Measurements from ENCODE around the gene CCNL1.

The CCNL1 gene

GRCh38 chr3:157123621-157124020 is 36.3 kb downstream of the CCNL1 start:
- no peak for DNase-seq (ENCODE audit: low read depth in 2 of 2)

- DNase-seq (ENCODE audit: low read depth in 2 of 2) = no peak
Observed at GRCh38 chr3:157122832-157123427, 37.0 kb downstream of the CCNL1 start.

DNA sequence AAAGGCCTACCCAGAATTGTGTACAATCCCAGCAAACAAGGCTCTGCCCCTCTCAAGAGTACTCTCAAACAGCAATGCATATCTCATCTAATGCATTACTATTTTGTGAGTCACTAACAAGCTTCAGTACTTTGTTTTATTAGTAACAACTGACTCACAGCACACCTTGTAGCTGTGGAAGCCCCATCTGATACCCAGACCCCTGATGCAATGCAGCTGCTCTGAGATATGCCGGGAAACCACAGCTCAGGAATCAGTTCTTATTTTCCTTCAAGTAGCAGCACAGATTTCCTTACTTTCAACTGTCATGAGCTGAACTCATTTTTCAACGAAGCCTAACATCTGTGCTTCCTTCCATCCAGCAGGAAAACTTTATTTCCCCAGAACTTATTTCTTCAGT is 37.8 kb downstream of the CCNL1 start:
- no peak for DNase-seq (ENCODE audit: low read depth in 2 of 2)

GRCh38 chr3:157121522-157121921 is 38.4 kb downstream of the CCNL1 start:
- DNase-seq (ENCODE audit: low read depth in 2 of 2) = no peak

DNA sequence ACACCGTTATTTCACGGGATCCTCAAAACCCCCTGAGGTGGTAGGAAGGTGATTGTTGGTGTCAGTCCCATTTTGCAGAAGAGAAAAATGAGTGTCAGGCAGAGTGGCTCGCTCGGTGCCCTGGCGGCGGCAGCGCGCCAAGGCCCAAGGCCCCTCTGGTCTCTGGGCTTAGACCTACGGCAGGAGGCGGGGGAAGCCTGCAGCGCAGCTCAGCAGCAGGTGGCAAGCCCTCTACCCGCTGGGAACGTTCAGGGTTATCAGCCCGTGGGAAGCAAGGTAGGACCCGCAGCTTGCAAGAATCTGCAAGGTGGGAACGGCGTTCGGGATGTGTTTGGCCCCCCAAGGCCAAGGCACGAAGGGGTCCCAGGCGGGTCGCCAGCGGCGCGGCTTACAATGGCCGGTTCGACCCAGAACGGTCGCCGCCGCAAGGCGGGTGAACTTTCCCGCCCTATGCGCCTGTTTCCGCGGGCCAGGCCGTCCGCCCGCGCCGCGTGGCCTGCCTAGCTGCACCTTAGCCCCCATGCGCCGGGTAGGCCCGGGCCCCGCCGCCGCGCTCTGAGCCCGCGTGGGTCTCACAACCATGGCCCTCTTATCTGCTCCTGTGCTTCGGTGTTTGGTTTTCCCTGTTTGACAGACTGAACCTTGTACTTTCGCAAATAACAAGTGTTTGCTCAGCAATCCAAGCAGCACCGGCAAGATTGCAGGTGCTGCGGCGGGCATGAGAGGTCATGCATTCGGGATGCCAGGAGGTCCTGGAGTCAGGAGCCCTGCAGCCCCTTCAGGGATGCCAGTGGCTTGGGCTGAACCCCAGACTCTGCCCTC is 39.7 kb downstream of the CCNL1 start:
- DNase-seq (ENCODE audit: low read depth in 2 of 2) = no peak

GRCh38 chr3:157119369-157119951 is 40.5 kb downstream of the CCNL1 start:
- no peak for DNase-seq (ENCODE audit: low read depth in 2 of 2)

- no peak for DNase-seq (ENCODE audit: low read depth in 2 of 2)
Observed at GRCh38 chr3:157117875-157118654, 41.9 kb downstream of the CCNL1 start.

- DNase-seq (ENCODE audit: low read depth in 2 of 2) = no peak
Observed at GRCh38 chr3:157117206-157117605, 42.7 kb downstream of the CCNL1 start.

GRCh38 chr3:157116017-157116416 is 43.9 kb downstream of the CCNL1 start:
- no peak for DNase-seq (ENCODE audit: low read depth in 2 of 2)

GRCh38 chr3:157115069-157116006 is 44.6 kb downstream of the CCNL1 start:
- DNase-seq (ENCODE audit: low read depth in 2 of 2) = no peak

- no peak for DNase-seq (ENCODE audit: low read depth in 2 of 2)
Observed at GRCh38 chr3:157113832-157114505, 46.0 kb downstream of the CCNL1 start.

DNA sequence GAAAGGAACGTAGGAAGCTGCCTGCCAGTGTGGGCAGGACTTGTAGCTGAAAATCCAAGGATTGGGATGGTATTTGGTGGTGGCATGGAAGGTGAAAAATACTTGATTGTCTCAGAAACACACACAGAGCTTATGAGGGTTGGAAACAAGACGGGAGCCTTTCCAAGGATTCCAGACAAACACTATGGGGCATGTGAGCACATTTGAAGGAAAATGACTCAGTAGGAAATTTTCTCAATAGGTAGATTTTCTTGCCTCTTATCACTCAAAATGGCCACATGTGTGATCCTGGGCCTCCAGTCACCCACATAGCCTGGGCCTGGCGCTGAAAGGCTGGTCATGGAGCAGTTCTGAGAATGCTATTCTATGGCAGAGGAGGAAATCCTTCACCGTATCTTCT is 47.4 kb downstream of the CCNL1 start:
- DNase-seq (ENCODE audit: low read depth in 2 of 2) = no peak

DNA sequence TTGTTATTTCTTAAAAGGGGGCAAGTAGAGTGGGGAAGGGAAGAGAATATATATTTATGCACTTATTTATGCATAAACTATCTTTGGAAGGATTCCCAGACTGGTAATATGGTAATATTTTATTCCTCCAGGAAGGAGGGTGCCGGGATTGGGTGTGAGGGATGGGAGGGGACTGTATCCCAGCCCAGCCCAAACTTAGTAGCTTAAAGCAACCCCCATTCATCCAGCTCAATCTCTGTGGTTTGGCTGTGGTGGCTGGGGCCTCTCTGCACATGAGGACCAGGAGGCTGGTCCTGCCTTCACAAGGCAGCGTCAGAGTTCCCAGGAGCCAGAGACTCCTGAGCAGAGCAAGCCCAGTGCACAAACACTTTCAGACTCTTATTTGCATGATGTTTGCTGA is 48.4 kb downstream of the CCNL1 start:
- DNase-seq (ENCODE audit: low read depth in 2 of 2) = no peak

DNA sequence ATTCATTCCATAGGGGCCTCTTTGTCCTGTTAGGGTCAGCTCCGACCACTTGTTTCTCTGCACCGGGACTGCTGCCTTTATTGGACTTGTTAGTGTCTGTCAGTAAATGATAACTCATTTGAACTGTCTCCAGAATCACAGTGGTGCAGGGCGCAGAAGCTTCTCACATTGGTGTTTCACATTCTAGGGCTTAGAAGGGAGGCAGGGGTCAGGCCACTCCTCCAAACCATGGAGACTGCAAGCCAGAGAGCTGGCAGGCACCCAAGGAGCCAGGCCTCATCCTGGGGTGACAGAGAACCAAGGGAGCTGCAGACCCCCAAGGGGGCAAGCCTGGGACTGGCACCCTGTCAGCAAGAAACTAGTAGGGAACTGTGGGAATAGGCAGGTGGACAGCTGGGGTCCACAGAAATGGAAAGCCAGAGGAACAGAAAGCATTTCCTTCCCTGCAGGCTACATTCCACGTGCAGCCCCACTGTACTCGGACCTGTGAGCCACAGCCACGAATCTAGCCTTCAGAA is 49.1 kb downstream of the CCNL1 start:
- DNase-seq (ENCODE audit: low read depth in 2 of 2) = no peak

GRCh38 chr3:157109267-157110141 is 50.4 kb downstream of the CCNL1 start:
- no peak for DNase-seq (ENCODE audit: low read depth in 2 of 2)

DNA sequence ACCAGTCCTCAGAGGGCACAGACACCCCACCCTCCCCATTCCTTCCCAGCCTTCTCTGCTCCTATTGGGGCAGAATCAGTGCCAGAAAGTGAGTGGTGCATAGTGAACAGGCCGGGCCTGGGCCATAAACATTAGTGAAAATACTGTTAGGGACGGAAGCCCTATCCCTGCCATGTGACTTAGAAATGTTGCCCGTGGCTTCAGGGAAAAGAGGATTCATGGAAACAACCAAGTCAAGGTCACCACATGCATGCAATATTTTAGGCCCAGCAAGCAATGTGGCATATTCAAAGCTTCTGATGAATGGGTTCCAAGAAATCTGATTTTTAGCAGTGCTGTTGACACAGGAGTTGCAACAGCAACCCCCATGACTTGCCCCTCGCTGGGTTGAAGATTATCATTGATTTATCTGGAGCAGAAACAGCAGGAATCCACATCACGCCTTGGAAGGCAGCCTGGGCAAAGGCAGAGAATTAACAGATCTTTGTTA is 52.3 kb downstream of the CCNL1 start:
- no peak for DNase-seq (ENCODE audit: low read depth in 2 of 2)

- DNase-seq (ENCODE audit: low read depth in 2 of 2) = no peak
Observed at GRCh38 chr3:157107037-157107436, 52.9 kb downstream of the CCNL1 start.

- DNase-seq (ENCODE audit: low read depth in 2 of 2) = no peak
Observed at GRCh38 chr3:157104928-157105652, 54.9 kb downstream of the CCNL1 start.

- no peak for DNase-seq (ENCODE audit: low read depth in 2 of 2)
Observed at GRCh38 chr3:157104521-157104920, 55.4 kb downstream of the CCNL1 start.
